SU-DHL-6 (cell line): Measurements from ENCODE around the gene FADS6.

Experiments used
- CTCF ChIP-seq: fragments of 200-600 bp; sonication (generic); IDR thresholded peaks from one replicate; pipeline ENCODE4 v1.5.1; 2017; ENCODE audit warnings: antibody characterized with exemption, mild to moderate bottlenecking, low read length, moderate library complexity; ENCODE audit not compliant: insufficient read depth, poor library complexity, severe bottlenecking
- EZH2phosphoT487 ChIP-seq: fragments of 200-600 bp; sonication (generic), shearing (Covaris generic); conservative IDR thresholded peaks from 2 replicates; pipeline ENCODE4 v1.6.1; 2018; ENCODE audit warnings: mild to moderate bottlenecking, antibody characterized with exemption, low read length, moderate library complexity, mixed read lengths

DNA sequence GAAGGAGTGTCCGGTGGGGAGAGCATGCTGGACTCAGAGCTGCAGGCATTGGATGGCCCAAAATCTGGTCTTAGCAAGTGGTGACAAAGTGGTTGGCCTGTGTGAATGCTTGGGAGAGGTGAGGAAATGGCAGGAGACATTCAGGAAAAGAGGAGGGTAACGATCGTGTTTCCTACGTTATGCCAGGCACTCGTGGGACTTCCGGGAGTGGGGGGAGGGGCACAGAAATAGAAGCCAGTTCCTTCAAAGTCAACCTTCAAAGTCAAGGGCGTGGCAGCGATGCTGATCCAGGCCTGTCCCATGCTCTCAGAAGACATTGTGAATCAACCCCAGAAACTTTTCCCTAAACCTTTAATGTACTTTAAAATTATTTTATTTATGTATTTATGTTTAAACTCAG, 46.1 kb upstream of the FADS6 start:
- TF ChIP-seq CTCF (no peak), EZH2phosphoT487 (no peak)
